GM18508 (cell line): Measurements from ENCODE around the gene OCLN.
"Not testable (repeated sequence)": the region's sequence is repeated elsewhere in the genome, so short reads cannot be mapped to it uniquely, and the experiment has no call there.

Experiments
- ATAC-seq: cut with Tn5 transposase; IDR thresholded peaks from one replicate; pipeline ENCODE4 v1.9.1; 2021; ENCODE audit warnings: moderate number of reproducible peaks; ENCODE audit not compliant: insufficient read depth, unreplicated experiment

The OCLN gene

GRCh38 chr5:69525490-69525889 lies 32.9 kb downstream of the OCLN start:
- no peak for ATAC-seq

GRCh38 chr5:69526660-69527059 lies 34.1 kb downstream of the OCLN start:
- ATAC-seq = no peak

GRCh38 chr5:69527128-69527770 lies 34.7 kb downstream of the OCLN start:
- ATAC-seq = no peak

- no peak for ATAC-seq
Measured at GRCh38 chr5:69528035-69528434, 35.4 kb downstream of the OCLN start.

- ATAC-seq = no peak
Measured at GRCh38 chr5:69528609-69529008, 36.0 kb downstream of the OCLN start.

- ATAC-seq = no peak
Measured at GRCh38 chr5:69530561-69531405, 38.2 kb downstream of the OCLN start.

GRCh38 chr5:69531406-69531801 lies 38.8 kb downstream of the OCLN start:
- ATAC-seq = no peak

- not testable (repeated sequence) for ATAC-seq
Measured at GRCh38 chr5:69537911-69538310, 45.3 kb downstream of the OCLN start.

GRCh38 chr5:69538735-69539134 lies 46.1 kb downstream of the OCLN start:
- not testable (repeated sequence) for ATAC-seq

GRCh38 chr5:69541347-69541746 lies 48.8 kb downstream of the OCLN start:
- ATAC-seq = not testable (repeated sequence)

- not testable (repeated sequence) for ATAC-seq
Measured at GRCh38 chr5:69542838-69543618, 50.4 kb downstream of the OCLN start.

- ATAC-seq = not testable (repeated sequence)
Measured at GRCh38 chr5:69544602-69545001, 52.0 kb downstream of the OCLN start.

- peak; percentile 83 for ATAC-seq
Measured at GRCh38 chr5:69559908-69560330, 67.3 kb downstream of the OCLN start, which contains the start of gene GTF2H2C. GTF2H2C (plus strand) TSS chr5:69560191; CDS start chr5:69565133, 4,942 bp downstream.

GRCh38 chr5:69560587-69561431 lies 68.2 kb downstream of the OCLN start:
- not testable (repeated sequence) for ATAC-seq

- not testable (repeated sequence) for ATAC-seq
Measured at GRCh38 chr5:69566172-69566571, 73.6 kb downstream of the OCLN start.

- ATAC-seq = not testable (repeated sequence)
Measured at GRCh38 chr5:69568072-69568471, 75.5 kb downstream of the OCLN start.

GRCh38 chr5:69583356-69583755 lies 90.8 kb downstream of the OCLN start:
- ATAC-seq = not testable (repeated sequence)

- ATAC-seq = not testable (repeated sequence)
Measured at GRCh38 chr5:69596114-69596840, 103.7 kb downstream of the OCLN start.

GRCh38 chr5:69601947-69602346 lies 109.4 kb downstream of the OCLN start:
- ATAC-seq = peak; percentile 66
